DMS53 treated with DMSO at 0.1 percent for 48 hours (cell line): ENCODE measurements around the gene CHRDL2.

ENCODE experiments used
- DNase-seq: peaks from one replicate; lab custom pipeline; 2025; ENCODE audit not compliant: unreplicated experiment; lab: John Stamatoyannopoulos, UW

The CHRDL2 gene

GRCh38 chr11:74713686-74714085, 17.5 kb downstream of the CHRDL2 start:
- no peak for DNase-seq

GRCh38 chr11:74710281-74710938, 20.8 kb downstream of the CHRDL2 start:
- DNase-seq = no peak

GRCh38 chr11:74709175-74709574, 22.1 kb downstream of the CHRDL2 start:
- DNase-seq = no peak

GRCh38 chr11:74707602-74708510, 23.4 kb downstream of the CHRDL2 start:
- DNase-seq = no peak

GRCh38 chr11:74707182-74707581, 24.0 kb downstream of the CHRDL2 start:
- no peak for DNase-seq

- no peak for DNase-seq
Observed at GRCh38 chr11:74703211-74703610, 28.0 kb downstream of the CHRDL2 start.

GRCh38 chr11:74702383-74703007, 28.7 kb downstream of the CHRDL2 start:
- peak; percentile 82 for DNase-seq

GRCh38 chr11:74701351-74701750, 29.9 kb downstream of the CHRDL2 start:
- no peak for DNase-seq

GRCh38 chr11:74699615-74700396, 31.4 kb downstream of the CHRDL2 start:
- no peak for DNase-seq

GRCh38 chr11:74697722-74698121, 33.5 kb downstream of the CHRDL2 start:
- no peak for DNase-seq

GRCh38 chr11:74696939-74697675, 34.1 kb downstream of the CHRDL2 start:
- no peak for DNase-seq

GRCh38 chr11:74696500-74696899, 34.7 kb downstream of the CHRDL2 start:
- no peak for DNase-seq

GRCh38 chr11:74695705-74696280, 35.4 kb downstream of the CHRDL2 start:
- no peak for DNase-seq

GRCh38 chr11:74694136-74694930, 36.9 kb downstream of the CHRDL2 start:
- DNase-seq = no peak

- DNase-seq = no peak
Observed at GRCh38 chr11:74693531-74693930, 37.7 kb downstream of the CHRDL2 start.

- DNase-seq = no peak
Observed at GRCh38 chr11:74691755-74692154, 39.5 kb downstream of the CHRDL2 start.

GRCh38 chr11:74689666-74690065, 41.6 kb downstream of the CHRDL2 start:
- DNase-seq = no peak

- DNase-seq = no peak
Observed at GRCh38 chr11:74687237-74688023, 43.8 kb downstream of the CHRDL2 start.
